GM12891 (cell line): ENCODE data around the gene CT47C1.

ENCODE experiments used
- DNase-seq: peaks from one replicate; pipeline ENCODE4 v3.0.0; 2011; ENCODE audit warnings: low spot score; ENCODE audit not compliant: insufficient read length
- FAIRE-seq: peaks from 2 replicates; lab custom pipeline; 2011; peaks lifted over from hg19 to GRCh38; lab: Jason Lieb, UNC
- PAX5 ChIP-seq: IDR thresholded peaks from 2 replicates; pipeline ENCODE4 v1.6.1; 2011; ENCODE audit warnings: low read length, moderate library complexity, mild to moderate bottlenecking; ENCODE audit not compliant: insufficient read depth, severe bottlenecking
- POLR2A ChIP-seq: IDR thresholded peaks from 2 replicates; pipeline ENCODE4 v1.6.1; 2011; ENCODE audit warnings: low read depth, low read length, control low read depth
- POLR2AphosphoS5 ChIP-seq: IDR thresholded peaks from 2 replicates; pipeline ENCODE4 v1.6.1; 2011; ENCODE audit warnings: low read depth, low read length, control low read depth
- POU2F2 ChIP-seq: IDR thresholded peaks from 2 replicates; pipeline ENCODE4 v1.6.1; 2011; ENCODE audit warnings: low read depth, mild to moderate bottlenecking, control low read depth, low read length, moderate library complexity
- SPI1 ChIP-seq: IDR thresholded peaks from 2 replicates; pipeline ENCODE4 v1.6.1; 2011; ENCODE audit warnings: low read depth, low read length, control low read depth
- TAF1 ChIP-seq: IDR thresholded peaks from 2 replicates; pipeline ENCODE4 v1.6.1; 2011; ENCODE audit warnings: low read depth, low read length, control low read depth

Gene CT47C1

DNA sequence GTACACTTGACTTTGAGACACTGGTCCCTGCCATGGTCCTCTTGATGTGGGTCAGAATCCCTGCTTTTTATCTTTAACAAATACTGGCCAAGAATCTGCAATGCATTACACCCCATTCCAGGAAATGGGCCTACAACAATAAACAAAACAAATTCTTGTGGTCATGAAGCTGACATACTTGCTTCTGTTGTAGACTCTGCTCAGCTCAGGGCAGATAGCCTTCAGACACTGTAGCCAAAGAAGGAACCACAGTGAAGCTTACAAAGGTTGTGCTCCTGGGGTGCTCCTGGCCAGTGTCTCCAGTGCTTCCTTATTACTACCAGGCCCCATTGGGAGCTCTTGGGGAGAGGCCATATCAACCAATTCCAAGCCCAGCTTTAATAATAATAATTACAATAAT, 33.0 kb downstream of the CT47C1 start:
- no peak for FAIRE-seq
- no peak for DNase-seq
- TF ChIP-seq POLR2A = no peak
- TF ChIP-seq POU2F2 = no peak
- no peak for TF ChIP-seq POLR2AphosphoS5
- TF ChIP-seq PAX5 = no peak
- no peak for TF ChIP-seq SPI1
- TF ChIP-seq TAF1 = no peak

DNA sequence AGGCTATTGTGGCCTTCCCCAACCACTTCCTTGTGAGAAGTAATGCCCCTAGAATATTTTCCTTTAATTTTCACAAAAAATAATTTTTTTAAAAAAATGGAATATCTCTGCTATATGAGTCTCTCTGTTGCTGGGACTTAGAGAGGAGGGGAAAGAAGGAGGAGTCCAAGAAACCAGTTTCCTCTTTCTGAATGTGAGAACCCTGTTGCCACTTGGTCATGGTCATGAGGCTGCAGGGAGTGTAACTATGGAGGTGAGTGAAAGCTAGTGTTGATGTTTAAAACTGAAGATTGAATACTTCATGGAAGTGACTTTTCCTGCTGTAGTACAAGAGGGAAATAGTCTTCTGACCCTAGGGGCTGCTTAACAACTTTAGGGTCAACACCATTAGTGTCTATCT, 34.4 kb downstream of the CT47C1 start:
- TF ChIP-seq POU2F2 (no peak), POLR2AphosphoS5 (no peak), POLR2A (no peak), SPI1 (no peak), TAF1 (no peak), PAX5 (no peak)
- DNase-seq = no peak
- FAIRE-seq = no peak

GRCh38 chrX:119118780-119119395, 46.1 kb downstream of the CT47C1 start:
- peak; percentile 94 for FAIRE-seq

DNA sequence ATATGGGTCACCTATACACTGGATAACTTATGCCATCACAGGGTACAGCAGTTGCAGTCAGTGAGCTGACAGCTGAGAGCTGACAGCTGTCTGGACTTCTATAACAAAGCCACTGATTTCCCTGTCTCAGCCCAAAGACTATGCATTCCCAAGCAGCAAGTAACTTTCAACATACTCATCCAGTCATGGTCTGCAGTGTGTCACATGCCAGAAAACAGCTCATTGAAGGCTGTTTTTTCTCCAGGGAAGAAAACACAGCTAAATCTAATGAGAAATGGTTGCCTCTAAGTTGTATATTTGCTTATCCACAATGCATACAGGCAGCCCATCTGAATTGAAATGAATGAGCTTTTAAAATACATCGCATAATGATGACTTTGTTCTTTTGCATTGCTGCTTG, 48.5 kb downstream of the CT47C1 start:
- FAIRE-seq (no peak), DNase-seq (no peak)
- TF ChIP-seq PAX5 = no peak
- TF ChIP-seq POLR2AphosphoS5 = no peak

More at GRCh38 chrX:119118780-119119395, 46.1 kb downstream of the CT47C1 start:
- DNase-seq = peak; percentile 37
- TF ChIP-seq POU2F2 (no peak), POLR2AphosphoS5 (no peak), POLR2A (no peak), TAF1 (no peak), SPI1 (no peak), PAX5 (no peak)
